B cell (primary cell): ENCODE data around the gene SNX20.

Experiments used
- EZH2 ChIP-seq: IDR thresholded peaks from 2 replicates; pipeline ENCODE4 v1.6.1; 2012; ENCODE audit warnings: borderline replicate concordance, low read depth, mild to moderate bottlenecking, moderate library complexity, low read length; ENCODE audit not compliant: insufficient read depth, poor library complexity, severe bottlenecking
- TF ChIP-seq, protein P1 (sequence below): fragments of 200-600 bp; IDR thresholded peaks from one replicate; pipeline ENCODE4 v1.8.0; 2022; ENCODE audit warnings: antibody characterized with exemption, mild to moderate bottlenecking

- no peak for TF ChIP-seq EZH2
- TF ChIP-seq, protein P1, sequence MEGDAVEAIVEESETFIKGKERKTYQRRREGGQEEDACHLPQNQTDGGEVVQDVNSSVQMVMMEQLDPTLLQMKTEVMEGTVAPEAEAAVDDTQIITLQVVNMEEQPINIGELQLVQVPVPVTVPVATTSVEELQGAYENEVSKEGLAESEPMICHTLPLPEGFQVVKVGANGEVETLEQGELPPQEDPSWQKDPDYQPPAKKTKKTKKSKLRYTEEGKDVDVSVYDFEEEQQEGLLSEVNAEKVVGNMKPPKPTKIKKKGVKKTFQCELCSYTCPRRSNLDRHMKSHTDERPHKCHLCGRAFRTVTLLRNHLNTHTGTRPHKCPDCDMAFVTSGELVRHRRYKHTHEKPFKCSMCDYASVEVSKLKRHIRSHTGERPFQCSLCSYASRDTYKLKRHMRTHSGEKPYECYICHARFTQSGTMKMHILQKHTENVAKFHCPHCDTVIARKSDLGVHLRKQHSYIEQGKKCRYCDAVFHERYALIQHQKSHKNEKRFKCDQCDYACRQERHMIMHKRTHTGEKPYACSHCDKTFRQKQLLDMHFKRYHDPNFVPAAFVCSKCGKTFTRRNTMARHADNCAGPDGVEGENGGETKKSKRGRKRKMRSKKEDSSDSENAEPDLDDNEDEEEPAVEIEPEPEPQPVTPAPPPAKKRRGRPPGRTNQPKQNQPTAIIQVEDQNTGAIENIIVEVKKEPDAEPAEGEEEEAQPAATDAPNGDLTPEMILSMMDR, result no peak
These were observed 12.1 kb upstream of the SNX20 start, which contains the start of gene NOD2 for GRCh38 chr16:50692999-50693781.
